Measurements from ENCODE around the gene NUDCD3. TPM values are rescaled to one million over a fixed set of nuclear protein-coding genes. Genes with fewer than 3 reads are reported as not detected.
A peak's percentile ranks its signal among the peaks of the same experiment; 100 is the strongest.

NUDCD3 gene
- total RNA-seq, 2 donors from 2014 or later: 20.4 to 20.8 TPM

DNA sequence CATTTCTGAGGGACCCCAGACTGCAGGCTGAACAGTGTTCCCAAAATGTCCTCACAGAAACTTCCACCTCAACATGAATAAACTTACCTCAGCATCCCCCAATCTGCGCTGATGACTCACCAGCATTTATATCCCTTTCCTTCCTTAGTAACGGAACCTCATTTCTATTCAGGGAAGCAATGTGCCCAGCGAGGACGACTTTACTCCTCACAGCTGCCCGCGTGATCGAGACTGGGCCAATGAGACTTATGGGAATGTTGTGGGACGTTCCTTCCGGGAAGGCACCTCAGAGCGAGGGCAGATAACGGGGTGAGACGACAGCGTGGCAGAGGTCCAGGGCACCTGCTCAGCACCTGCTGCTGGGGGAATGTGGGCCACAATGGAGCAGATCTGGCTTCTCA lies 91.9 kb downstream of the NUDCD3 start:
- WGBS, 2 donors: 45 to 52% methylated on average over 12 to 13 of the region's 13 CpGs
- intact Hi-C loops (cut with DNase I): no loop called here
- Histone ChIP-seq H3K27ac (no peak overlapping the region), H3K9me3 (no peaks in the 10 kb centered on the region), H3K4me3 (no peak overlapping the region), H3K36me3 (replicated peaks in 1 of 2; ENCODE audit: insufficient read depth in 1 of 2, low read depth in 2 of 2) (peaks cover 0 to 9% of the 10 kb centered on the region in 2 donors), H3K4me1 (peaks cover 14% of the 10 kb centered on the region), H3K27me3 (no peaks in the 10 kb centered on the region)
- ATAC-seq (peak; percentile 89), DNase-seq (peak; percentile 30 to 80 (median 70))
- no peak for TF ChIP-seq POLR2A (IDR thresholded peaks at IDR 0.05)
- TF ChIP-seq, protein P1, sequence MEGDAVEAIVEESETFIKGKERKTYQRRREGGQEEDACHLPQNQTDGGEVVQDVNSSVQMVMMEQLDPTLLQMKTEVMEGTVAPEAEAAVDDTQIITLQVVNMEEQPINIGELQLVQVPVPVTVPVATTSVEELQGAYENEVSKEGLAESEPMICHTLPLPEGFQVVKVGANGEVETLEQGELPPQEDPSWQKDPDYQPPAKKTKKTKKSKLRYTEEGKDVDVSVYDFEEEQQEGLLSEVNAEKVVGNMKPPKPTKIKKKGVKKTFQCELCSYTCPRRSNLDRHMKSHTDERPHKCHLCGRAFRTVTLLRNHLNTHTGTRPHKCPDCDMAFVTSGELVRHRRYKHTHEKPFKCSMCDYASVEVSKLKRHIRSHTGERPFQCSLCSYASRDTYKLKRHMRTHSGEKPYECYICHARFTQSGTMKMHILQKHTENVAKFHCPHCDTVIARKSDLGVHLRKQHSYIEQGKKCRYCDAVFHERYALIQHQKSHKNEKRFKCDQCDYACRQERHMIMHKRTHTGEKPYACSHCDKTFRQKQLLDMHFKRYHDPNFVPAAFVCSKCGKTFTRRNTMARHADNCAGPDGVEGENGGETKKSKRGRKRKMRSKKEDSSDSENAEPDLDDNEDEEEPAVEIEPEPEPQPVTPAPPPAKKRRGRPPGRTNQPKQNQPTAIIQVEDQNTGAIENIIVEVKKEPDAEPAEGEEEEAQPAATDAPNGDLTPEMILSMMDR (IDR thresholded peaks at IDR 0.05): no peak

DNA sequence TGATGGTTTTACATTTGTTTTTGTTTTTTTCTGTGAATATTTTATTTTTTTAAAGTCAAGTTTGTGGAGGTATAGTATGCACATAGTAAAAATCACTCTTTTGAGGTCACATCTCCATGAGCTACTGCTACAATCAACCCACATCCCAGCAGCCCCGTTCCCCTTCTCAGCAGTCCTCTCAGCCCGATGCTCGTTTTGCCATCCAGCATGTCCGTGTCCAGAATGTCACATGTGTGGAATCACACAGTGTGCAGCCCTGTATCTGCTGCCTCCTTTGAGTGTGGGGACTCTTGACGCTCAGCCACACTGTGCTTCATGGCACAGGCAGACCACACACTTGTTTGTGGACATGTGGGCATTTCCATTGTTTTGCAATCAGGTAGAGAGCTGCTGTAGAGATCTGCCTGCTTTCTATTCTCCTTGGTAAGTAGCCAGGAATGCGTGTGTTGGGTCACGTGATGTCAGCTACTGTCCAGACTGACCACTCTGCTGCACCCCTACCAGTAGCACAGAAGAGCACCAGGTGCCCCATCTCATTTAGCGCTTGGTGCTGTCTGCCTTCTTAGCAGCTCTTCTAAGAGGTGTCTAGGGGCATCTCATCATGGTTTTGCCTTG lies 93.4 kb downstream of the NUDCD3 start:
- ATAC-seq: no peak
- 85 to 89% methylated on average over 7 to 8 of the region's 8 CpGs for WGBS, 2 donors
- no peak overlapping the region for H3K4me3 ChIP-seq
- no peak overlapping the region for H3K27ac ChIP-seq
- no peaks in the 10 kb centered on the region for H3K36me3 ChIP-seq (replicated peaks in 1 of 2; ENCODE audit: insufficient read depth in 1 of 2, low read depth in 2 of 2)
- TF ChIP-seq, protein P1 (IDR thresholded peaks at IDR 0.05): no peak
- no peak for TF ChIP-seq POLR2A (IDR thresholded peaks at IDR 0.05)
- H3K4me1 ChIP-seq: peaks cover 14% of the 10 kb centered on the region
- intact Hi-C loops (cut with DNase I): no loop called here
- DNase-seq: peak in 1 of 4 donors; percentile 4
- H3K27me3 ChIP-seq: no peaks in the 10 kb centered on the region
- H3K9me3 ChIP-seq: no peaks in the 10 kb centered on the region

DNA sequence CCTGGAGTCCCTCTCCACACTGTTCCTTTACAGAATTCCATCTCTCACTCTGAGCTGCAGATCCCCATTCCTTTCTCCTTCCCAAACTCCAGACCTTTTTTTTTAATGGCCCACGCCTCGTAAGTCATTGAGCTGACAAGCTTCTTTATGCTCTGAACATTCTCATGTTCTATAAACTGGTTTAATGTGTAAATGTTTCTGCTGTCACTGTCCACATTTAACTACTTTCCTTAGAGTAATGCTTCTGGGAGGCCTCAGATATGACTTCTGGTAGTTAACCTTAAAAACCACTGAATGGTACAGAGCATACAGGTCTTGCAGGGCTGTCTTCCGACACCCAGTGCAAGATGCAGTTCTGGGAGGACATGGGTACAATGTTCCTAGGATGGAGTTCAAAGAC lies 94.0 kb downstream of the NUDCD3 start:
- 90 to 93% methylated on average over 3 of the region's 3 CpGs for WGBS, 2 donors
- TF ChIP-seq, protein P1 (IDR thresholded peaks at IDR 0.05): no peak
- no peak for TF ChIP-seq POLR2A (IDR thresholded peaks at IDR 0.05)
- no peak for DNase-seq

DNA sequence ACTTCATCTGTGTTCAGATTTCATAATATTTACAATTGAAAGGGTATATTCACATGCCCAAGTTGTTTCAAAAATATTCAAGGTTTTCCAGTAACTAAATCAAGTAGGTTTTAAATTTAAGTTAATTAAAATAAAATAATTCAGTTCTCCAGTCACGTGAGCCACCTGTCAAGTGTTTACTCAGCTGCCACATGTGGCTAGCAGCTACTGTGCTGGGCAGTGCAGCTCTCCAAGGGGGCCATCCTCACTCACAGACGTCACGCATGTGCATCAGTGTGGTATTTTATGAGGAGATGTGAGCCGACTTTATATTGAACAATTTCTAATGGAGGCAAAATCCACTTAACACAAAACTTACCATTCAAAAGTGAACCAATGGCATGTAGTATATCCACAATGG lies 95.4 kb downstream of the NUDCD3 start:
- 68 to 70% methylated on average over 4 of the region's 4 CpGs for WGBS, 2 donors
- no peak overlapping the region for H3K27ac ChIP-seq
- no peaks in the 10 kb centered on the region for H3K27me3 ChIP-seq
- H3K36me3 ChIP-seq (replicated peaks in 1 of 2; ENCODE audit: insufficient read depth in 1 of 2, low read depth in 2 of 2): peaks cover 0 to 10% of the 10 kb centered on the region in 2 donors
- intact Hi-C loops (cut with DNase I): no loop called here
- TF ChIP-seq, protein P1 (IDR thresholded peaks at IDR 0.05): no peak
- no peak for TF ChIP-seq POLR2A (IDR thresholded peaks at IDR 0.05)
- ATAC-seq: no peak
- no peak overlapping the region for H3K4me3 ChIP-seq
- H3K4me1 ChIP-seq: peaks cover 14% of the 10 kb centered on the region
- DNase-seq: peak in 2 of 4 donors; percentile 7 to 11
- H3K9me3 ChIP-seq: no peaks in the 10 kb centered on the region

More for the DNA sequence above, 94.0 kb downstream of the NUDCD3 start:
- Histone ChIP-seq H3K4me3 (no peak overlapping the region), H3K27me3 (no peaks in the 10 kb centered on the region), H3K27ac (no peak overlapping the region), H3K36me3 (replicated peaks in 1 of 2; ENCODE audit: insufficient read depth in 1 of 2, low read depth in 2 of 2) (peaks cover 0 to 3% of the 10 kb centered on the region in 2 donors), H3K9me3 (no peaks in the 10 kb centered on the region), H3K4me1 (peaks cover 14% of the 10 kb centered on the region)
- ATAC-seq: no peak
- intact Hi-C loops (cut with DNase I): no loop called here

DNA sequence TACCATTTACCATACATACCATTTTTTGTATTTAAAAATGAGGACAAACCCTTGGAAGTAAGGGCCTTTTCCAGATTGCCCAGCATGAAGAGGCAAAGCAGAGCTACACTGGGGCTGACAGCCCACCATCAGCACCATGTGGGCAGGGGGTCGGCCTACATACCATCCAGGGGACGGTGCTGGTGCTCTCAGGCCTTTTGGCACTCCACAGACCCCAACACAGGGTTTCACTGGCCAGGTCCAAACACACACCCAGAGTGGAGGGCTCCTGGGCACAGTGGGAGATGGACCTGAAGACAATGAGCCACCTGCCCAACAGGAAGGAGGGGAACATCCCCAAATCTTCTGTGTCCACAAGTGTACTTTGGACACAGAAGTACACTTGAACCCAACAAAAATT lies 95.8 kb downstream of the NUDCD3 start:
- no peak overlapping the region for H3K27ac ChIP-seq
- ATAC-seq: no peak
- no peaks in the 10 kb centered on the region for H3K9me3 ChIP-seq
- H3K4me3 ChIP-seq: no peak overlapping the region
- H3K27me3 ChIP-seq: no peaks in the 10 kb centered on the region
- peaks cover 0 to 11% of the 10 kb centered on the region in 2 donors for H3K36me3 ChIP-seq (replicated peaks in 1 of 2; ENCODE audit: insufficient read depth in 1 of 2, low read depth in 2 of 2)
- TF ChIP-seq, protein P1 (IDR thresholded peaks at IDR 0.05): no peak
- no peak for TF ChIP-seq POLR2A (IDR thresholded peaks at IDR 0.05)
- H3K4me1 ChIP-seq: peaks cover 14% of the 10 kb centered on the region
- peak in 1 of 4 donors; percentile 4 for DNase-seq
- WGBS, 2 donors: 94 to 100% methylated on average over 2 of the region's 2 CpGs
- intact Hi-C loops (cut with DNase I): no loop called here
